Right renal pelvis (tissue), 4 donors: ENCODE measurements around the gene DENND1A. TPM values are rescaled to one million over a fixed set of nuclear protein-coding genes. Genes with fewer than 3 reads are reported as not detected.

Experiments used
- DNase-seq, 4 donors: peaks; one replicate each; pipeline ENCODE4 v3.0.0-alpha.2; 2013; ENCODE audit warnings: low read depth in 4 of 4, low spot score in 3 of 4, missing footprints in 1 of 4
- polyA plus RNA-seq, 4 donors: library from polyadenylated mRNA; unstranded; fragments of 120-200 nt; gene quantifications; one replicate each; pipeline ENCODE4 v1.2.1, GENCODE V29; 2013; ENCODE audit not compliant: insufficient read length in 4 of 4

Gene DENND1A
- polyA plus RNA-seq, 4 donors: 21.3 to 24.4 (median 23.3) TPM

- no peak for DNase-seq
Observed at GRCh38 chr9:123513554-123513953, 416.4 kb downstream of the DENND1A start.

GRCh38 chr9:123511326-123512277, 418.3 kb downstream of the DENND1A start:
- DNase-seq: no peak

GRCh38 chr9:123509646-123510045, 420.3 kb downstream of the DENND1A start:
- DNase-seq: no peak

DNA sequence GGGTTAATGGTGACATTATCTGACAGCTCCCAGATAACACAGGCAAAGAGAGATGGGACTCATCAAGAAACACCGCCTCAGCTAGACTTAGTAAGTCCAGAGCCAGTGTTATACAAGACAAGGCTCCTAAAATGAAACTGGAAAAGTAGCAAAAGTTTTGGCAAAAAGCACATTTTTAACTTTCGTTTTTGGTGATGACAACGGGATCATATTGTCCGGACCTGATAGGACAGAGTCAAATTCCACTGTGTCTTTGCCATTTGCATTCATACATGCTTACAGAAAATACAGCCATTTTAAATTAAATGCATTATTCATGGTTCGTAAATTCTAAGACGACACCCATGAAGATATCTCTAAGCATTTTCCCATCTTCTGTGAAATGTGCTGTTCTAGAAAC, 421.9 kb downstream of the DENND1A start:
- DNase-seq: no peak

- no peak for DNase-seq
Observed at GRCh38 chr9:123505496-123505895, 424.4 kb downstream of the DENND1A start.

DNA sequence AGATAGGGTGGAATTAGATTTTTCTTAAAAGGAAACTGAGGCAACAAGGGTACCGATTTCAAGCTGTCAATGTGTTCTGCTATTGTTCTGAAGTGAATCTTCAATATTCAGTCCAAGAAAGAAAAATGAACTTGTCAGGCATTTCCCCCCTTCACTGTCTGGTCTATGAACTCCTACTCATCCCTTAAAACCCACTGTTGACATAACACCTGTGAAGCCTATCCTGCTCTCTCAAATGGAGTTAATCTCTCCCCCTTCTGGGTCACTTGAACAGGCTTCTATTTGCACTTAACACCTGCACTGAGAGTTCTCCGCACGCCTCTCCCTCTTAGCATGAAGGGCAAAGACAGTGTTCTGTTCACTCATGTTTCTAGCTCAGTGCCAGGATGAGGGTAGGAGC, 429.6 kb downstream of the DENND1A start:
- no peak for DNase-seq

GRCh38 chr9:123497830-123498229, 432.1 kb downstream of the DENND1A start:
- DNase-seq: no peak

DNA sequence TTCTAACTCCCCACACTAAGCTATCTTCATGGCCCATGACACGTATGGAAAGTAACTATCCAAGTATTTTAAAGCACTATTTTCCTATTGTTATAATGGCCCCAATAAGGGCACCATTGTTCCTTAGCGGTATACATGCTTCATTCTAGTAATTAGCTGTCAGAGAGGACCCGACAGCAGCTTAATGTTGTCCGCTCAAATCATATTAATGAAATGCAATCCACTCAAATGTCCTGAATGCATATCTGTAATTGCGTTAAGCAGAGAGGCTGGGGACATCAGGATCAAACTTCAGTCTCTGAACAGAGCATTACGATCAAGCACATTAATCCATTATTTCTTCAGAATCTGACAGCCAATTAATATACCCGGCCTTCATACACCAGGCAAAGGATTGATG, 434.2 kb downstream of the DENND1A start:
- DNase-seq: no peak

GRCh38 chr9:123493627-123494026, 436.3 kb downstream of the DENND1A start:
- no peak for DNase-seq

DNA sequence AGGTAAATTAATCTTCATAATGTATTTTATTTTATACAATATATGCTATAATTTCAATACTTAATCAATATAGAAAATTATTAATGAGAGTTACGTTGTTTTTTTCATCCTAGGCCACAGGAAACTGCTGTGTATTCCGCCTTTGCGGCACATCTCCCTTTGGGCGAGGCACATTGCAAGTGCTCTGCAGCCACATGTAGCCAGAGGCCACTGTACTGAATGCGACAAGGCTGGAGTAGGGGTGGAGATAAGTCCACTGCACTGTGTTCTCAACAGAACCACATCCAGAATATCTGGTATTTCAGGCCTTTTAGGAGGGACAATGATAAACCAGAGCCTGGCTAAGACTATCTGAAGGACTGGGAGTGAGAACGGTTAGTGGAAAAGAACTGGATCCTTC, 439.2 kb downstream of the DENND1A start:
- no peak for DNase-seq

- DNase-seq: no peak
Observed at GRCh38 chr9:123488722-123489321, 441.1 kb downstream of the DENND1A start.

- no peak for DNase-seq
Observed at GRCh38 chr9:123487944-123488548, 441.9 kb downstream of the DENND1A start.

- DNase-seq: no peak
Observed at GRCh38 chr9:123486431-123486830, 443.5 kb downstream of the DENND1A start.

- no peak for DNase-seq
Observed at GRCh38 chr9:123485216-123485615, 444.7 kb downstream of the DENND1A start.

DNA sequence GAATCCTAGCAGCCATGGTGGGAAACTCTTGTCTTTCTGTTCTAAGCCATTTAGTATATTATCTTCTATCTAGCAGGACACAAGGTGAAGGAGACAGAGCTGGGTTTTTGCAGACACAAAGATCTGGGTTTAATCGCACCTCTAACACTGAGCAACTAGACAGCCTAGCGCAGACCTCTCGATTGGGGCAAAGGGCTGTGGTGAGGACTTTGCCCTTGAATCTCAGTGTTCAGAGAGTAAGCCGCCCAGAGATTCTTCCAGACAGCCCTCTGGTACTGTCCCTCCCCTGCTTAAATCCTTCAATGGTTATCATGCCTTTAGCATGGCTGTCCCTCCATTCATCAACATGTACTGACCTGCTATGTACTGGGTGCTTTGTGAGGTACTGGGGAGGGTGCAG, 445.8 kb downstream of the DENND1A start:
- DNase-seq: no peak

GRCh38 chr9:123483191-123483803, 446.6 kb downstream of the DENND1A start:
- no peak for DNase-seq

DNA sequence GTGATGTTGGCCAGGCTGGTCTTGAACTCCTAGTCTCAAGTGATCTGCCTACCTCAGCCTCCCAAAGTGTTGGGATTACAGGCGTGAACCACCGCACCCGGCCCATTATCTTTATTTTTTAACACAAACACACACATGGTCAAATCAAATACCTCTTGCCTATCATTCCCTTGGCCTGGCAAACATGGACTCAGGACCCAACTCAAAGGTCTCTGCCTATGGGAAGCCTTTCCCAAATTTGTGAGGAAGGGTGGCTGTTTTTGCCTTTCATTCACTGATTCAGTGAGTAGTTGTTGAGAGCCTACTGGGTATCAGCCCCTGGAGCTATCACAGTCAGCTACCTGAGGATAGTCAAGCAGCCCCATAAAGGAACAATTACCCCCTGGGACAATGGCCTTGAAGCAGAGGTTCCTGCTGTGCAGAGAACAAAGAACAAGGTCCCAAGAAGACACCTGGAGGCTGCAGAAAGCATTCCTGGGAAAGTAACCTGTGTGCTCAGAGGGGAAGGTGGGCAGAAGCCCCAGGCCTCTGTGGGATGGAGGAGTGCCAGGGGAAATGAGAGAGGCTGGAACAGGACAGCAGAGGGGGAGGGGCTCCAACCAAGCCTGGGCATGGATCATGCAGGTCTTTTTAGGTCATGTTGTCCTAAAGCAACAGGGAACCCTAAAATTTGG, 447.5 kb downstream of the DENND1A start:
- DNase-seq: no peak

- no peak for DNase-seq
Observed at GRCh38 chr9:123481209-123481865, 448.6 kb downstream of the DENND1A start.

- DNase-seq: no peak
Observed at GRCh38 chr9:123480791-123481190, 449.1 kb downstream of the DENND1A start.

DNA sequence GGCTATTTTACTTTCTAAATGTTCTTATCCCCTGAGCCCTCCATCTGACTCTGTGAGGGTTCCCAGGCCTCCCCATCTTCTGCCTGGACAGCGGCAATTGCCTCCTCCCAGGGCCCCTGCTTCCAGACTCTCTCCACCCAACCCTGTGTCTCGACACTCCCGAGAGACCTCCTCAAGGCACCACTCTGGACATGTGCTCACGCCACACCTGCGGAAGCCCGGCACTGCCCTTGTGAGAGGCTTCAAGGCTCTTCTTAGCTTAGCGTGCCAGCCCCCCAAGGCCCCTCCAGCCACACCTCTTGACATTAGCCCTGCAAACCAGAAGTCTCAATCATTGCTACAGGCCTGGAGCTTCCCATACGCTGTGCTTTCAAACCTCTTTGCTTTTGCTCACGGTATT, 449.8 kb downstream of the DENND1A start:
- no peak for DNase-seq
